Measurements from ENCODE around the gene FBXW8.

FBXW8 gene

GRCh38 chr12:117006333-117006732 is 95.6 kb downstream of the FBXW8 start:
- in situ Hi-C loops (cut with MboI; ENCODE audit: low sequenced_read_pairs, unreplicated experiment), result no loop called here
- TF ChIP-seq, protein P1, sequence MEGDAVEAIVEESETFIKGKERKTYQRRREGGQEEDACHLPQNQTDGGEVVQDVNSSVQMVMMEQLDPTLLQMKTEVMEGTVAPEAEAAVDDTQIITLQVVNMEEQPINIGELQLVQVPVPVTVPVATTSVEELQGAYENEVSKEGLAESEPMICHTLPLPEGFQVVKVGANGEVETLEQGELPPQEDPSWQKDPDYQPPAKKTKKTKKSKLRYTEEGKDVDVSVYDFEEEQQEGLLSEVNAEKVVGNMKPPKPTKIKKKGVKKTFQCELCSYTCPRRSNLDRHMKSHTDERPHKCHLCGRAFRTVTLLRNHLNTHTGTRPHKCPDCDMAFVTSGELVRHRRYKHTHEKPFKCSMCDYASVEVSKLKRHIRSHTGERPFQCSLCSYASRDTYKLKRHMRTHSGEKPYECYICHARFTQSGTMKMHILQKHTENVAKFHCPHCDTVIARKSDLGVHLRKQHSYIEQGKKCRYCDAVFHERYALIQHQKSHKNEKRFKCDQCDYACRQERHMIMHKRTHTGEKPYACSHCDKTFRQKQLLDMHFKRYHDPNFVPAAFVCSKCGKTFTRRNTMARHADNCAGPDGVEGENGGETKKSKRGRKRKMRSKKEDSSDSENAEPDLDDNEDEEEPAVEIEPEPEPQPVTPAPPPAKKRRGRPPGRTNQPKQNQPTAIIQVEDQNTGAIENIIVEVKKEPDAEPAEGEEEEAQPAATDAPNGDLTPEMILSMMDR (IDR thresholded peaks at IDR 0.05; ENCODE audit: borderline replicate concordance, control extremely low read depth, extremely low read depth, insufficient read depth, missing control alignments), result no peak
- no peak for DNase-seq (ENCODE audit: low spot score)

- no peak for DNase-seq (ENCODE audit: low spot score)
- in situ Hi-C loops (cut with MboI; ENCODE audit: low sequenced_read_pairs, unreplicated experiment), result no loop called here
- TF ChIP-seq, protein P1 (IDR thresholded peaks at IDR 0.05; ENCODE audit: borderline replicate concordance, control extremely low read depth, extremely low read depth, insufficient read depth, missing control alignments), result no peak
These were observed 96.8 kb downstream of the FBXW8 start for GRCh38 chr12:117007577-117007976.

- TF ChIP-seq, protein P1 (IDR thresholded peaks at IDR 0.05; ENCODE audit: borderline replicate concordance, control extremely low read depth, extremely low read depth, insufficient read depth, missing control alignments), result no peak
- in situ Hi-C loops (cut with MboI; ENCODE audit: low sequenced_read_pairs, unreplicated experiment), result no loop called here
- no peak for DNase-seq (ENCODE audit: low spot score)
These were observed 99.0 kb downstream of the FBXW8 start for GRCh38 chr12:117009759-117010158.

DNA sequence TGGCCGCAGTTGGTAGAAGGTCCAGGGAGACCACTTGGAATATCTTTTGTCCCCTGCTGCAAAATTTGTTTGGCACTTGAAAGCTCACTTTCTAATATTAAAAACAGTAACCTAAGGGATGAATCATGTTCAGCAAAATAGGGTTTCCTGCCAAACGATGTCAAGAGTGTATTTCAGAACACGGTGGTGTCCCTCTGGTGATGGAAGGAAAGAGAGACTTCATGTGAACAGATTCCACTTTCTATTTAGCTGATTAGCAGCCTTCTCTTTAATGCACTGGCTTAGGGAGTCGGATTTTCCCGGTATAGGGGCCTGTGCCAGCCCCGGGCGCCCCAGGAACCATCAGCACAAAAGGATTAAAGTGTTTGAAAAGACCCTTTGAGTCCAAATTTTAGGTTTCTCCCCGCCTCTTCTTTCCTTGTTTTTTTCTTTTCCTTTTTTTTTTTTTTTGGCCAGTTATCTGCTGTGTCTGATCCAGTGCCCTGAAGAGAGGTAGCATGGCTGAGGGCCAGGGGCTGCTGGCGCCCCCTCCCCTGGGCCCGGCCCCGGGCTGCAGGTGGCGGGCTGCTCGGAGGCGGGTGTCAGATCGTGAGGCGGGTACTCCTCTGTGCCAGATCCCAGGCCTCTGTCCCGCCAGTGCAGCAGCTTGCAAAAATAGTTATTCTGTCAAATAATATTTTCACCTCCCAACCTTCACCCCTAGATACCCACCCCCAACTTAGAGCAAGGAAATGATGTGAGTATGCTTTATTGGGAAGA is 100.1 kb downstream of the FBXW8 start:
- TF ChIP-seq, protein P1 (IDR thresholded peaks at IDR 0.05; ENCODE audit: borderline replicate concordance, control extremely low read depth, extremely low read depth, insufficient read depth, missing control alignments), result no peak
- in situ Hi-C loops (cut with MboI; ENCODE audit: low sequenced_read_pairs, unreplicated experiment), result no loop called here
- DNase-seq (ENCODE audit: low spot score), result no peak

DNA sequence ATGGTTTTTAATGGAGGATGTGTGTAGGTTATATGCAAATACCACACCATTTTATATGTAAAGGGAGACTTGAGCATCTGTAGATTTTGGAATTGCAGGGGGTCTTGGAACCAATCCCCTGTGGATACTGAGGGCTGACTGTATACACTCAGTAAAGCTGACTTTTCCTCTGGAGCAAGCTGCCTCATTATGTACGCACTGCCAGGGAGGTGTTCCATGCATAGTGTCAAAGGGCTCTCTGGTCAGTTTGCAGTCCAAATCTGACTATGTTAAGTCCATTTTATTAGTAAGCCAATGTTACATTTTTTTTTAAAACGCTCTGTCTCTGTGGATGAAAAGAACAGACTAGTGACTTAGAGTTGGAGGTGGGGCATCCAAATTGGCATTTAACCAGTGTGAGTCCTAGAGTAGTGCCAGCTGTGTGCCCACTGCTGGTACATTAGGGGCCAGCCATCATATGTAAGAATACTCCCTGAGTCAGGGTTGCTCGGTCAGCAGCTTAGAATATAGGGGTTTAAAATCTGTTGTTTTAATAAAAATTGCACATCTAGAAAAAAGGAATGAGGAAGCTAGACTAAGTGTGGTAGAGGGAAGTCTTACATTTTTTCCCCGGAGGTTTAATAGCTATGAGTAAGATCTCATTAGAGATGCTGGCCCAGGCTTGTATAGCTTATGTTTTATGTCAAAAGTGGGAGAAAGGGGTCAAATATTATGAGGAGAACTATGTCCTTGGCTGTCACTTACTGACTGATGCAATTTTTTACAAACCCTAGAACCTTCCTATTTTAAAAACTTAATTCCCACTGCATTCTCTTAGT is 101.4 kb downstream of the FBXW8 start:
- TF ChIP-seq, protein P1 (IDR thresholded peaks at IDR 0.05; ENCODE audit: borderline replicate concordance, control extremely low read depth, extremely low read depth, insufficient read depth, missing control alignments), result no peak
- no peak for DNase-seq (ENCODE audit: low spot score)
- in situ Hi-C loops (cut with MboI; ENCODE audit: low sequenced_read_pairs, unreplicated experiment), result no loop called here

GRCh38 chr12:117013726-117014125 is 103.0 kb downstream of the FBXW8 start:
- no peak for DNase-seq (ENCODE audit: low spot score)
- TF ChIP-seq, protein P1 (IDR thresholded peaks at IDR 0.05; ENCODE audit: borderline replicate concordance, control extremely low read depth, extremely low read depth, insufficient read depth, missing control alignments), result no peak
- in situ Hi-C loops (cut with MboI; ENCODE audit: low sequenced_read_pairs, unreplicated experiment), result no loop called here

Measured in GM13976 (cell line).